Lower leg skin (tissue), 4 donors: ENCODE data around the gene KIAA0825. TPM values are rescaled to one million over a fixed set of nuclear protein-coding genes. Genes with fewer than 3 reads are reported as not detected.

Source experiments
- DNase-seq, 2 donors: peaks; one replicate each; pipeline ENCODE4 v3.0.0-alpha.2; 2019; ENCODE audit warnings: low spot score in 2 of 2
- H3K4me3 ChIP-seq: fragments of 200-600 bp; sonication (generic); 2 replicates; pipeline ENCODE4 v1.5.1; 2017; ENCODE audit warnings: mild to moderate bottlenecking, low read depth; ENCODE audit not compliant: poor library complexity, severe bottlenecking
- CTCF ChIP-seq, 3 donors: fragments of 450-650 bp; IDR thresholded peaks; one replicate each; pipeline ENCODE4 v1.5.1; 2016; ENCODE audit warnings: antibody characterized with exemption in 3 of 3, mild to moderate bottlenecking in 3 of 3, moderate library complexity in 2 of 3
- POLR2A ChIP-seq, 2 donors: fragments of 450-650 bp; IDR thresholded peaks; one replicate each; pipeline ENCODE4 v1.6.1; 2016 to 2017; ENCODE audit warnings: antibody characterized with exemption in 2 of 2, mild to moderate bottlenecking in 1 of 2, moderate library complexity in 1 of 2
- WGBS, 2 donors: methylation state at CpG; one replicate each; pipeline ENCODE4 v1.1.5; 2018; 5-methylcytosine and 5-hydroxymethylcytosine counted together
- intact Hi-C: fragments of 100-400 bp; cut with DNase I; formaldehyde crosslinking; loops from one replicate; pipeline ENCODE4 v1.15.0; 2023; ENCODE audit warnings: low total_unique reads
- total RNA-seq, 4 donors: library from RNA; depleted of rRNA; stranded (reverse); fragments of >200 nt; gene quantifications; one replicate each; pipeline ENCODE4 v1.1.0, GENCODE V29; 2016

KIAA0825 gene
- total RNA-seq, 4 donors from 2014 or later, result 1.6 to 3.4 (median 2.5) TPM

- 57 to 73% methylated on average over 1 of the region's 1 CpG for WGBS, 2 donors
- no peak for DNase-seq
- TF ChIP-seq POLR2A (IDR thresholded peaks at IDR 0.05) (no peak), CTCF (IDR thresholded peaks at IDR 0.05) (no peak)
- intact Hi-C loops, result no loop called here
- no peak overlapping the region for H3K4me3 ChIP-seq
Observed at GRCh38 chr5:94234987-94235386, 383.4 kb downstream of the KIAA0825 start.

DNA sequence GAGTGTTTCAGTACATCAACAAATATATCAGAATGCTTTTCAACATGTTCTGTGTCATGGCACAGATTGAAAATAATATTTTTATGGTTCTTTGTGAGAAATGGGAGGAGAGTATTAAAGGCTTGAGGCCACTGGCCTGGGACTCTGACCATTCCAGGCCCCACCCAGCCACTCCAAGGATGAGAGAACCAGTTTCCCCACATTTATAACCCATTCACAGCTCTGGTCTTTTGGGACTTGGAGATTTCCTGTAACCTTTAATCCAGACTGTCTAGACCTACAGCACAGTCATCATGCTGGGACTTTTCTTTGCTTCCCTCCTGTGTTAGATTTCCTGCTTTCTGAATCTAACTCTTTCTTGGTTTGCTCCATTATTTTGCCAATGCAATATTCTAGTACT lies 389.6 kb downstream of the KIAA0825 start:
- TF ChIP-seq CTCF (IDR thresholded peaks at IDR 0.05) (no peak), POLR2A (IDR thresholded peaks at IDR 0.05) (no peak)
- DNase-seq, result no peak
- no peak overlapping the region for H3K4me3 ChIP-seq
- intact Hi-C loops, result no loop called here

GRCh38 chr5:94223235-94223634 lies 395.2 kb downstream of the KIAA0825 start:
- 55 to 56% methylated on average over 2 of the region's 2 CpGs for WGBS, 2 donors
- no peak overlapping the region for H3K4me3 ChIP-seq
- intact Hi-C loops, result no loop called here
- no peak for TF ChIP-seq CTCF (IDR thresholded peaks at IDR 0.05)
- DNase-seq, result no peak

- TF ChIP-seq POLR2A (IDR thresholded peaks at IDR 0.05) (no peak), CTCF (IDR thresholded peaks at IDR 0.05) (no peak)
- H3K4me3 ChIP-seq, result no peak overlapping the region
- no peak for DNase-seq
- intact Hi-C loops, result no loop called here
Observed at GRCh38 chr5:94218374-94218773, 400.0 kb downstream of the KIAA0825 start.

GRCh38 chr5:94217745-94218144 lies 400.7 kb downstream of the KIAA0825 start:
- WGBS, 2 donors, result 84 to 88% methylated on average over 3 of the region's 3 CpGs
- H3K4me3 ChIP-seq, result no peak overlapping the region
- DNase-seq, result no peak
- no peak for TF ChIP-seq POLR2A (IDR thresholded peaks at IDR 0.05)
- TF ChIP-seq CTCF (IDR thresholded peaks at IDR 0.05), result no peak
- intact Hi-C loops, result no loop called here

- intact Hi-C loops, result no loop called here
- TF ChIP-seq POLR2A (IDR thresholded peaks at IDR 0.05), result no peak
- TF ChIP-seq CTCF (IDR thresholded peaks at IDR 0.05), result no peak
- no peak for DNase-seq
- H3K4me3 ChIP-seq, result no peak overlapping the region
- 86 to 88% methylated on average over 2 of the region's 2 CpGs for WGBS, 2 donors
Observed at GRCh38 chr5:94217216-94217615, 401.2 kb downstream of the KIAA0825 start.
